SK-N-SH treated with all-trans-retinoic acid at 6 μM for 48 hours (cell line): ENCODE measurements around the gene CKLF.

Experiments used
- ARNTL ChIP-seq: fragments of 450-650 bp; formaldehyde crosslinking; IDR thresholded peaks from 2 replicates; pipeline ENCODE4 v1.5.0; 2020; ENCODE audit warnings: low read depth, mild to moderate bottlenecking, moderate library complexity, borderline replicate concordance
- ESRRG ChIP-seq: fragments of 250-450 bp; sonication (Bioruptor Pico); IDR thresholded peaks from 2 replicates; pipeline ENCODE4 v1.6.1; 2021; ENCODE audit warnings: mild to moderate bottlenecking
- ISL1 ChIP-seq: fragments of 250-450 bp; sonication (Bioruptor Pico); IDR thresholded peaks from 2 replicates; pipeline ENCODE4 v2.1.2; 2022; ENCODE audit warnings: mild to moderate bottlenecking, moderate library complexity
- ZC3H10 ChIP-seq: fragments of 250-450 bp; sonication (Bioruptor Pico); IDR thresholded peaks from 2 replicates; pipeline ENCODE4 v1.5.1; 2021; ENCODE audit warnings: mild to moderate bottlenecking, moderate library complexity
- ZNF70 ChIP-seq: fragments of 450-650 bp; formaldehyde crosslinking; IDR thresholded peaks from 2 replicates; pipeline ENCODE4 v1.5.0; 2020; ENCODE audit warnings: mild to moderate bottlenecking, moderate library complexity
- ZNF8 ChIP-seq: fragments of 450-650 bp; formaldehyde crosslinking; IDR thresholded peaks from 2 replicates; pipeline ENCODE4 v1.5.0; 2020; ENCODE audit warnings: mild to moderate bottlenecking, moderate library complexity
- TF ChIP-seq, protein P1 (sequence below): fragments of 250-450 bp; sonication (Bioruptor Pico); IDR thresholded peaks from 2 replicates; pipeline ENCODE4 v1.5.1; 2020; ENCODE audit warnings: low read depth, mild to moderate bottlenecking, moderate library complexity

DNA sequence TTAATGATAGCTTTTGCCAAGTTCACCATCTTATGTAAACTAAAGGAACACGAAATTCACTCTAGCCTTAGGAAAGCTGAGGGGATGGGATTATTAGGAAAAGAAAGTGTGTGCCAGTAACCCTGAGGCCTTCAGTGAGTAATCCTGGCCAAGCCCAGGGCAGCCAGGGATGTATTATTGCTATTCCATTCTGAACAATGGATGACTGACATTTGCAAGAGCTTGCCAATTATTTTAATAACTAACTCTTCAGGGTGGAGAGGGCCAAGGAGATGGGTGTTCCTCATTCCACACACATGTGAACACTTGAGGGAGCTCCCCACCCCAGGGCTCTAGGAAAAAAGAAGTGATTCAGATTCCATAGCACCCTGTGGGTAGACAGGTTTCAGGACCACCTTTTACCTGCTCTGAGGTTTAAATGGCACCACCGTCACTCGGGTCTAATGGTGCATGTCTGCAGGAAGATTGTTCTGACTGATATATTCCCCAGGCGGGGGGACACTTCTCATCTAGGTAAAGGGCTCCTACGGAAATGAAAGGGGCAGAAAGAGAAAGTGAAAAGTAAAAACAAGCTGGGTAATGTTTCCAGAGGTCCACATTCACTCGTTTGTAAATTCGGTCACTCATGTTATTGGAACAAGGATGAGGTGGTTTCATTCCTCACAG lies 44.0 kb upstream of the CKLF start:
- TF ChIP-seq, protein P1, sequence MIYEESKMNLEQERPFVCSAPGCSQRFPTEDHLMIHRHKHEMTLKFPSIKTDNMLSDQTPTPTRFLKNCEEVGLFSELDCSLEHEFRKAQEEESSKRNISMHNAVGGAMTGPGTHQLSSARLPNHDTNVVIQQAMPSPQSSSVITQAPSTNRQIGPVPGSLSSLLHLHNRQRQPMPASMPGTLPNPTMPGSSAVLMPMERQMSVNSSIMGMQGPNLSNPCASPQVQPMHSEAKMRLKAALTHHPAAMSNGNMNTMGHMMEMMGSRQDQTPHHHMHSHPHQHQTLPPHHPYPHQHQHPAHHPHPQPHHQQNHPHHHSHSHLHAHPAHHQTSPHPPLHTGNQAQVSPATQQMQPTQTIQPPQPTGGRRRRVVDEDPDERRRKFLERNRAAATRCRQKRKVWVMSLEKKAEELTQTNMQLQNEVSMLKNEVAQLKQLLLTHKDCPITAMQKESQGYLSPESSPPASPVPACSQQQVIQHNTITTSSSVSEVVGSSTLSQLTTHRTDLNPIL (CRISPR knock-in tag): no peak
- no peak for TF ChIP-seq ZNF70 (CRISPR knock-in tag)
- no peak for TF ChIP-seq ESRRG (CRISPR knock-in tag)
- no peak for TF ChIP-seq ISL1 (CRISPR knock-in tag)
- TF ChIP-seq ARNTL (CRISPR knock-in tag): no peak
- no peak for TF ChIP-seq ZC3H10 (CRISPR knock-in tag)
- TF ChIP-seq ZNF8 (CRISPR knock-in tag): no peak
